Astrocyte (in vitro differentiated cells and primary cell): ENCODE results near the gene SETD1A. TPM values are rescaled to one million over a fixed set of nuclear protein-coding genes. Genes with fewer than 3 reads are reported as not detected.

ENCODE experiments used
- DNase-seq: peaks from one replicate; pipeline ENCODE4 v3.0.0-alpha.2; 2010; ENCODE audit warnings: low read depth
- FAIRE-seq: peaks from 2 replicates; lab custom pipeline; 2011; peaks lifted over from hg19 to GRCh38; lab: Jason Lieb, UNC
- H2AFZ ChIP-seq: 2 replicates; pipeline ENCODE4 v1.6.0; 2012; ENCODE audit warnings: low read depth, low read length, inconsistent platforms
- H3K27ac ChIP-seq: 2 replicates; pipeline ENCODE4 v1.5.1; 2011; ENCODE audit warnings: low read depth, low read length, inconsistent platforms
- H3K27me3 ChIP-seq: 2 replicates; pipeline ENCODE4 v1.6.0; 2011; ENCODE audit warnings: low read length, inconsistent platforms; ENCODE audit not compliant: insufficient read depth
- H3K36me3 ChIP-seq: 2 replicates; pipeline ENCODE4 v1.5.1; 2011; ENCODE audit warnings: low read length, inconsistent platforms; ENCODE audit not compliant: insufficient read depth
- H3K4me1 ChIP-seq: 2 replicates; pipeline ENCODE4 v1.5.1; 2011; ENCODE audit warnings: low read length, inconsistent platforms; ENCODE audit not compliant: insufficient read depth
- H3K4me2 ChIP-seq: 2 replicates; pipeline ENCODE4 v1.6.0; 2012; ENCODE audit warnings: low read length, inconsistent platforms
- H3K4me3 ChIP-seq: 2 replicates; pipeline ENCODE4 v1.5.1; 2011; ENCODE audit warnings: low read depth, mild to moderate bottlenecking, low read length, inconsistent platforms; ENCODE audit not compliant: insufficient read depth
- H3K79me2 ChIP-seq: 2 replicates; pipeline ENCODE4 v1.6.0; 2012; ENCODE audit warnings: mild to moderate bottlenecking, low read length, inconsistent platforms; ENCODE audit not compliant: insufficient read depth
- H3K9ac ChIP-seq: 2 replicates; pipeline ENCODE4 v1.6.0; 2012; ENCODE audit warnings: mild to moderate bottlenecking, low read length, inconsistent platforms
- H3K9me3 ChIP-seq: 2 replicates; pipeline ENCODE4 v1.5.1; 2012; ENCODE audit warnings: low read depth, mild to moderate bottlenecking, low read length, inconsistent platforms; ENCODE audit not compliant: insufficient read depth
- H4K20me1 ChIP-seq: 2 replicates; pipeline ENCODE4 v1.6.0; 2012; ENCODE audit warnings: low read length, inconsistent platforms; ENCODE audit not compliant: insufficient read depth
- H3K27ac Mint-ChIP-seq: one replicate; pipeline ENCODE4 v1.8.0; 2021; ENCODE audit warnings: mild to moderate bottlenecking, mixed read lengths; ENCODE audit not compliant: unreplicated experiment
- H3K27me3 Mint-ChIP-seq: one replicate; pipeline ENCODE4 v1.8.0; 2021; ENCODE audit warnings: low read depth, mixed read lengths; ENCODE audit not compliant: unreplicated experiment
- H3K36me3 Mint-ChIP-seq: one replicate; pipeline ENCODE4 v1.8.0; 2021; ENCODE audit warnings: low read depth, mixed read lengths; ENCODE audit not compliant: unreplicated experiment
- H3K4me1 Mint-ChIP-seq: one replicate; pipeline ENCODE4 v1.8.0; 2021; ENCODE audit warnings: low read depth, mixed read lengths; ENCODE audit not compliant: unreplicated experiment
- H3K4me3 Mint-ChIP-seq: one replicate; pipeline ENCODE4 v1.8.0; 2021; ENCODE audit warnings: mild to moderate bottlenecking, moderate library complexity, mixed read lengths; ENCODE audit not compliant: unreplicated experiment
- H3K9me3 Mint-ChIP-seq: one replicate; pipeline ENCODE4 v1.8.0; 2021; ENCODE audit warnings: mild to moderate bottlenecking, mixed read lengths; ENCODE audit not compliant: unreplicated experiment
- CTCF ChIP-seq: IDR thresholded peaks from 2 replicates; pipeline ENCODE4 v1.5.1; 2011; ENCODE audit warnings: low read depth, mild to moderate bottlenecking, inconsistent platforms, low read length, moderate library complexity; ENCODE audit not compliant: insufficient read depth
- EZH2 ChIP-seq: IDR thresholded peaks from 2 replicates; pipeline ENCODE4 v1.6.1; 2012; ENCODE audit warnings: mild to moderate bottlenecking, low read length, inconsistent platforms; ENCODE audit not compliant: insufficient read depth
- total RNA-seq: library from RNA; stranded (reverse); gene quantifications from 2 replicates; pipeline ENCODE4 v1.2.1, GENCODE V29; 2021

The SETD1A gene
- total RNA-seq, 1 donor from 2014 or later = 18.7 TPM

GRCh38 chr16:30998852-30999761 is 41.6 kb downstream of the SETD1A start:
- no peaks in the 10 kb centered on the region for H3K36me3 ChIP-seq
- no peak overlapping the region for H2AFZ ChIP-seq
- H3K9ac ChIP-seq = peak overlapping the region; percentile 90
- peaks cover 24% of the 10 kb centered on the region for H3K79me2 ChIP-seq
- H3K4me3 ChIP-seq = no peak overlapping the region
- H3K27ac ChIP-seq = peak overlapping the region; percentile 98
- FAIRE-seq = no peak
- Mint-ChIP-seq H3K27me3 (no peaks in the 10 kb centered on the region), H3K4me1 (peaks cover 48% of the 10 kb centered on the region), H3K9me3 (no peaks in the 10 kb centered on the region), H3K27ac (peak overlapping the region; percentile 99), H3K36me3 (peaks cover 8% of the 10 kb centered on the region), H3K4me3 (peak overlapping the region; percentile 62)
- H3K4me1 ChIP-seq = peaks cover 38% of the 10 kb centered on the region
- no peak for TF ChIP-seq EZH2
- no peak for TF ChIP-seq CTCF
- peak overlapping the region; percentile 98 for H3K4me2 ChIP-seq
- no peaks in the 10 kb centered on the region for H3K9me3 ChIP-seq
- peaks cover 6% of the 10 kb centered on the region for H4K20me1 ChIP-seq
- DNase-seq = peak; percentile 50
- no peaks in the 10 kb centered on the region for H3K27me3 ChIP-seq

GRCh38 chr16:31000671-31001382 is 43.3 kb downstream of the SETD1A start:
- H3K79me2 ChIP-seq = peaks cover 39% of the 10 kb centered on the region
- H3K27me3 Mint-ChIP-seq = no peaks in the 10 kb centered on the region
- H3K27ac Mint-ChIP-seq = peak overlapping the region; percentile 18
- FAIRE-seq (no peak), DNase-seq (no peak)
- peaks cover 11% of the 10 kb centered on the region for H4K20me1 ChIP-seq
- H3K36me3 ChIP-seq = no peaks in the 10 kb centered on the region
- no peak overlapping the region for H3K4me3 Mint-ChIP-seq
- no peak overlapping the region for H2AFZ ChIP-seq
- H3K9ac ChIP-seq = no peak overlapping the region
- no peaks in the 10 kb centered on the region for H3K27me3 ChIP-seq
- H3K4me3 ChIP-seq = no peak overlapping the region
- no peak overlapping the region for H3K4me2 ChIP-seq
- no peaks in the 10 kb centered on the region for H3K9me3 Mint-ChIP-seq
- no peaks in the 10 kb centered on the region for H3K9me3 ChIP-seq
- peaks cover 5% of the 10 kb centered on the region for H3K36me3 Mint-ChIP-seq
- no peak for TF ChIP-seq CTCF
- no peak for TF ChIP-seq EZH2
- no peak overlapping the region for H3K27ac ChIP-seq
- H3K4me1 Mint-ChIP-seq = peaks cover 52% of the 10 kb centered on the region
- peaks cover 38% of the 10 kb centered on the region for H3K4me1 ChIP-seq
